GM06990 (cell line): ENCODE data around the gene KRT81.
"Not testable (repeated sequence)": the region's sequence is repeated elsewhere in the genome, so short reads cannot be mapped to it uniquely, and the experiment has no call there.

Source experiments
- DNase-seq: peaks from one replicate; pipeline ENCODE4 v3.0.0-alpha.2; 2011; ENCODE audit not compliant: insufficient read length; ENCODE audit errors: extremely low read depth
- H3K27me3 ChIP-seq: replicated peaks from 2 replicates; pipeline ENCODE4 v1.6.0; 2011; ENCODE audit warnings: low read length; ENCODE audit not compliant: control insufficient read depth, insufficient read depth
- H3K36me3 ChIP-seq: 2 replicates; pipeline ENCODE4 v1.5.1; 2011; ENCODE audit warnings: low read length; ENCODE audit not compliant: control insufficient read depth, insufficient read depth
- H3K4me3 ChIP-seq: replicated peaks from 2 replicates; pipeline ENCODE4 v1.5.1; 2011; ENCODE audit warnings: low read depth, mild to moderate bottlenecking, control low read depth, low read length
- TF ChIP-seq, protein P1 (sequence below): IDR thresholded peaks from 2 replicates; pipeline ENCODE4 v1.5.1; 2011; ENCODE audit warnings: low read length, control low read depth, mild to moderate bottlenecking, inconsistent platforms; ENCODE audit not compliant: insufficient read depth, poor library complexity, severe bottlenecking

Gene KRT81

DNA sequence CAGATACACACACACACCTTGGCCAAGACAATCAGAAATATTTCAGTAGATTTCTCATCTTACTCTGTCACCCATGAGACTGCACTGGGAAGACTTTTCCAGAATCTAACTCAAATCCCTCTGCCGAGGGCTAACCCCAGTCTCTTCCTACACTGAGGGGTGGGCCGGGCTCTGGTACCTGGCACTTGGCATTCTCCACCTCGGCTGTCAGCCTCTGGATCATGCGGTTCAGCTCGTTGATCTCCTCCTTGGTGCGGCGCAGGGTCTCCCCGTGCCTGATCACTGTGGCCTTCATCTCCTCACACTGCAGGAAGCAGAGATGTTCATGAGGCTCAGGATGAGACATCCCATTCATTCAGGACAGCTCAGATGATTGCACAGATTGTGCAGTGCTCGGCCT, 25.0 kb upstream of the KRT81 start:
- peaks cover 2% of the 10 kb centered on the region for H3K27me3 ChIP-seq

DNA sequence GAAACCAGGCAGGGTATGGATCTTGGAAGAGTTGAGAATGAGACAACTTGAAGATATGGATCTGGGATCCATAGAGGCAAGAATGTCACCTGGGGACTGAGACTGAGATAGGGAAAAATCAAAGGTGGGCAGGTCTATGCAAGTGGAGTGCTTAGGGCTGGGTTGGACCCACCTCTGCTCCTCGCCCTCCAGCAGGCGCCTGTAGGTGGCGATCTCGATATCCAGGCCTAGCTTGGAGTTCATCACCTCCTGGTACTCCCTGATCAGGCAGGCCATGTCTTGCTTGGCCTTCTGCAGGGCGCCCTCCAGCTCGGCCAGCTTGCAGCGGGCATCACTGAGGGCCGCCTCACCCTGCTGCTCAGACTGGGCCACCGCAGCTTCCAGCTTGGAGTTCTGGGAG, 24.4 kb upstream of the KRT81 start:
- DNase-seq, H3K27me3 ChIP-seq, H3K36me3 ChIP-seq, H3K4me3 ChIP-seq: not testable (repeated sequence)
- TF ChIP-seq, protein P1, sequence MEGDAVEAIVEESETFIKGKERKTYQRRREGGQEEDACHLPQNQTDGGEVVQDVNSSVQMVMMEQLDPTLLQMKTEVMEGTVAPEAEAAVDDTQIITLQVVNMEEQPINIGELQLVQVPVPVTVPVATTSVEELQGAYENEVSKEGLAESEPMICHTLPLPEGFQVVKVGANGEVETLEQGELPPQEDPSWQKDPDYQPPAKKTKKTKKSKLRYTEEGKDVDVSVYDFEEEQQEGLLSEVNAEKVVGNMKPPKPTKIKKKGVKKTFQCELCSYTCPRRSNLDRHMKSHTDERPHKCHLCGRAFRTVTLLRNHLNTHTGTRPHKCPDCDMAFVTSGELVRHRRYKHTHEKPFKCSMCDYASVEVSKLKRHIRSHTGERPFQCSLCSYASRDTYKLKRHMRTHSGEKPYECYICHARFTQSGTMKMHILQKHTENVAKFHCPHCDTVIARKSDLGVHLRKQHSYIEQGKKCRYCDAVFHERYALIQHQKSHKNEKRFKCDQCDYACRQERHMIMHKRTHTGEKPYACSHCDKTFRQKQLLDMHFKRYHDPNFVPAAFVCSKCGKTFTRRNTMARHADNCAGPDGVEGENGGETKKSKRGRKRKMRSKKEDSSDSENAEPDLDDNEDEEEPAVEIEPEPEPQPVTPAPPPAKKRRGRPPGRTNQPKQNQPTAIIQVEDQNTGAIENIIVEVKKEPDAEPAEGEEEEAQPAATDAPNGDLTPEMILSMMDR = peak; percentile 68

More for the DNA sequence above, 25.0 kb upstream of the KRT81 start:
- TF ChIP-seq, protein P1 = no peak
- no peak overlapping the region for H3K4me3 ChIP-seq
- H3K36me3 ChIP-seq = no peaks in the 10 kb centered on the region
- DNase-seq = no peak

DNA sequence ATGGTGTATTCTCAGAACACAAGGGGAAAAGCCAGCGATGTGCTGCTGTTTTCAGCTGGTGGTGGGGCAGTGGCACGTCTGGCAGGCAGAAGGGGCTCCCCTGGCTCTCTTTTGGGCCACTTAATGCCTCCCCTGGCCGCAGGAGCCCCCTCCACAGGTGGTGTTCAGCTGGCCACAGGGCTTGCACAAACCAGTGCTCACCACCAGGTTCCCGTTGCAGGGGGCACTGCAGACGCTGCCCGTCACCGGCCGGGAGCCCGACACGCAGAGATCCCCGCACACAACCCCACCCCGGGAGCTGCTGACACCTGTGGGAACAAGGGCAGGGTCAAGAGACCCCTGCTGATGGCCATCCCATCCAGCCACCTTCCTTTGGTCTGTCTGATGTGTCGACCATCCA, 23.2 kb upstream of the KRT81 start:
- peaks cover 2% of the 10 kb centered on the region for H3K27me3 ChIP-seq
- H3K4me3 ChIP-seq = no peak overlapping the region
- no peak for DNase-seq
- TF ChIP-seq, protein P1 = no peak
- no peaks in the 10 kb centered on the region for H3K36me3 ChIP-seq

DNA sequence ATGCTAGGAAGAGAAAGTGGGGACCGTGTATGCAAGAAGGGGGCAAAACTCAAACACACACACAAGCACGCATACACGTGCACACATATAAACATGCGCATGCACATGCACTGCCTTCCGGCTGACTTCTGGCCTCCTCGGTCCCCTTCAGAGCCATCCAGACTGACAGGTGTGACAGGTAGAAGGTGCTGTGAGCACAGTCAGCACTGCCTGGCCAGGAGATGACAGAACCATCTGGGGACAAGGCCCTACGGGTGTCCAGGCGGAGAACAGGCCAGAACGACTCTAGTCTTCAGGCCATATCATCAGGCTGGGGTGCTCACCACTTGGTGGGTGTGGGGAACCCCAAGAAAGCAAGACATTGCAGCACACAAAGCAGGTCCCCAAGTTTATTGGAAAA, 22.6 kb upstream of the KRT81 start:
- H3K36me3 ChIP-seq = no peaks in the 10 kb centered on the region
- TF ChIP-seq, protein P1 = no peak
- no peak for DNase-seq
- no peak overlapping the region for H3K4me3 ChIP-seq
- no peaks in the 10 kb centered on the region; the same call in none of the 2 replicates for H3K27me3 ChIP-seq

DNA sequence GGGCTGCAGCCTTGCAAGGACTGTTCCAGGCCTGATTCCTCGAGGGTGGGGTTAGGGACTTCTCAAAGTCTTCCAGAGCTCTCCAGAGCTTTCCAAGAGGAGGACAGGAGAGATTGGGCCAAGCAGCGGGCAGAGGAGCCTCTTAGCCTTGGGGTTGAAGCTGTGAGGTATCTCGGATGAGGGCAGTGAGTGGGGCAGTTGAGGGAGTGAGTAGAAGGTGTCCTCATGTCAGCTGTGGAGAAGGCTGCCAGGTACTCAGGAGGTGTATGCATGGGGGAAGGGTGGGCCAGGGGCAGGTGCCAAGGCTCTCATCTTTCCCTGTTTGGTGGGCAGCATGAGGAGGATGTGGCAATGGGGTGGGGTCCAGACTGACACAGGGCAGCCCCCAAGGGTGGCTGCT, 22.1 kb upstream of the KRT81 start:
- H3K4me3 ChIP-seq = no peak overlapping the region
- TF ChIP-seq, protein P1 = no peak

DNA sequence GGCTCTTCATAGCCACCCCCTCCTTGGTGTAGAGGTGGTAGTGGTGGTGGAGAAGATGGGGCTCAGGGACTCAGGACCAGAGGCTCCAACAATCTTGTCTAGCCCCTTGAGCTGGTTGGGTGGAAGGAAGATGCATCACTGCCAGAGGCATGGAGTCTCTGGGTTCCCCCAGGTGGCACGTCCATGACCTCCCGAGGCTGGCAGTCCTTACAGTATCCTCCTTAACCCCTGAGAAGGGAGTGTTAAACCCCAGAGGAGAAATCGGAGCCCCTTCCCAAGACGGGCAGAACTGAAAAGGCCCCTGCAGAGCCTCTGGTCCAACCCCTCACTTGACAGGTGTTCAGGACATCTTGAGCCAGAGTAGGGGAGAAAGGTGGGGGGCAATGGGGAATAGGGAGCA, 20.8 kb upstream of the KRT81 start:
- TF ChIP-seq, protein P1 = no peak
- Histone ChIP-seq H3K27me3 (no peaks in the 10 kb centered on the region; the same call in none of the 2 replicates), H3K36me3 (no peaks in the 10 kb centered on the region), H3K4me3 (no peak overlapping the region)
- no peak for DNase-seq

More for the DNA sequence above, 22.1 kb upstream of the KRT81 start:
- Histone ChIP-seq H3K36me3 (no peaks in the 10 kb centered on the region), H3K27me3 (no peaks in the 10 kb centered on the region; the same call in none of the 2 replicates)
- no peak for DNase-seq
